Measurements from ENCODE around the gene NINL. TPM values are rescaled to one million over a fixed set of nuclear protein-coding genes. Genes with fewer than 3 reads are reported as not detected.
A peak's percentile ranks its signal among the peaks of the same experiment; 100 is the strongest.
"Not testable (repeated sequence)": the region's sequence is repeated elsewhere in the genome, so short reads cannot be mapped to it uniquely, and the experiment has no call there.

The NINL gene
- total RNA-seq, 4 donors from 2014 or later = 4.0 to 16.5 (median 7.9) TPM

GRCh38 chr20:25586877-25587276, 1.5 kb upstream of the NINL start:
- TF ChIP-seq POLR2A (IDR thresholded peaks at IDR 0.05) = no peak
- DNase-seq = no peak
- H3K4me1 ChIP-seq = no peaks in the 10 kb centered on the region
- no peaks in the 10 kb centered on the region for H3K36me3 ChIP-seq
- H3K9me3 ChIP-seq = no peaks in the 10 kb centered on the region
- H3K27me3 ChIP-seq = no peaks in the 10 kb centered on the region
- H3K4me3 ChIP-seq = no peak overlapping the region
- no peak overlapping the region for H3K27ac ChIP-seq

DNA sequence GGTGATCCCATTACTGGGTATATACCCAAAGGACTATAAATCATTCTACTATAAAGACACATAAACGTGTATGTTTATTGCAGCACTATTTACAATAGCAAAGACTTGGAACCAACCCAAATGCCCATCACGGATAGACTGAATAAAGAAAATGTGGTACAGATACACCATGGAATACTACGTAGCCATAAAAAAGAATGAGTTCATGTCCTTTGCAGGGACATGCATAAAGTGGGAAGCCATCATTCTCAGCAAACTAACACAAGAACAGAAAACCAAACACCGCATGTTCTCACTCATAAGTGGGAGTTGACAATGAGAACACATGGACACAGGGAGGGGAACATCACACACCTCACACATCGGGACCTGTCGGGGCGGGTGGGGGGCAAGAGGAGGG, 1.7 kb downstream of the NINL start:
- not testable (repeated sequence) for H3K9me3 ChIP-seq, H3K4me3 ChIP-seq, H3K4me1 ChIP-seq, DNase-seq, H3K27ac ChIP-seq, H3K27me3 ChIP-seq, H3K36me3 ChIP-seq

DNA sequence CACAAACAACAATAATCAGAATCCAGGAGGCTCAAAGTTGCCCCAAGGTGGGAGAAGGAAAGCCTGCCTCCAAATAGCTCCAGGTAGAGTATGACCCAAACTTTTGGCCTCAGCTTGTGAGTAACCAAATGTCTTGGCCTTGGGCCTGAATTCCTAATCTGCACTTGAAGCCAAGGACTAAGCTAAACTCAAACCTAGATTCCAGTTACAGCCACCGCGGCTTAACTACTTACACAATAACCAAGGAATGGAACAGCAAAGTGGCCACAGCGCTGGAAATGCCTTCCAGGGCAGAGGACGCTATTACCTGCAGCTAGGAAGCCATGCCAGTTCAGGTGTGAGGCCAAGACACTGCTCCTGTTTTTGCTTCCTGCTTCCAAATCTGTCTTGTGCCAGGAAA, 4.6 kb downstream of the NINL start:
- TF ChIP-seq, protein P1, sequence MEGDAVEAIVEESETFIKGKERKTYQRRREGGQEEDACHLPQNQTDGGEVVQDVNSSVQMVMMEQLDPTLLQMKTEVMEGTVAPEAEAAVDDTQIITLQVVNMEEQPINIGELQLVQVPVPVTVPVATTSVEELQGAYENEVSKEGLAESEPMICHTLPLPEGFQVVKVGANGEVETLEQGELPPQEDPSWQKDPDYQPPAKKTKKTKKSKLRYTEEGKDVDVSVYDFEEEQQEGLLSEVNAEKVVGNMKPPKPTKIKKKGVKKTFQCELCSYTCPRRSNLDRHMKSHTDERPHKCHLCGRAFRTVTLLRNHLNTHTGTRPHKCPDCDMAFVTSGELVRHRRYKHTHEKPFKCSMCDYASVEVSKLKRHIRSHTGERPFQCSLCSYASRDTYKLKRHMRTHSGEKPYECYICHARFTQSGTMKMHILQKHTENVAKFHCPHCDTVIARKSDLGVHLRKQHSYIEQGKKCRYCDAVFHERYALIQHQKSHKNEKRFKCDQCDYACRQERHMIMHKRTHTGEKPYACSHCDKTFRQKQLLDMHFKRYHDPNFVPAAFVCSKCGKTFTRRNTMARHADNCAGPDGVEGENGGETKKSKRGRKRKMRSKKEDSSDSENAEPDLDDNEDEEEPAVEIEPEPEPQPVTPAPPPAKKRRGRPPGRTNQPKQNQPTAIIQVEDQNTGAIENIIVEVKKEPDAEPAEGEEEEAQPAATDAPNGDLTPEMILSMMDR (IDR thresholded peaks at IDR 0.05) = no peak
- TF ChIP-seq POLR2A (IDR thresholded peaks at IDR 0.05) = no peak
- no peak overlapping the region for H3K27ac ChIP-seq
- DNase-seq = no peak

DNA sequence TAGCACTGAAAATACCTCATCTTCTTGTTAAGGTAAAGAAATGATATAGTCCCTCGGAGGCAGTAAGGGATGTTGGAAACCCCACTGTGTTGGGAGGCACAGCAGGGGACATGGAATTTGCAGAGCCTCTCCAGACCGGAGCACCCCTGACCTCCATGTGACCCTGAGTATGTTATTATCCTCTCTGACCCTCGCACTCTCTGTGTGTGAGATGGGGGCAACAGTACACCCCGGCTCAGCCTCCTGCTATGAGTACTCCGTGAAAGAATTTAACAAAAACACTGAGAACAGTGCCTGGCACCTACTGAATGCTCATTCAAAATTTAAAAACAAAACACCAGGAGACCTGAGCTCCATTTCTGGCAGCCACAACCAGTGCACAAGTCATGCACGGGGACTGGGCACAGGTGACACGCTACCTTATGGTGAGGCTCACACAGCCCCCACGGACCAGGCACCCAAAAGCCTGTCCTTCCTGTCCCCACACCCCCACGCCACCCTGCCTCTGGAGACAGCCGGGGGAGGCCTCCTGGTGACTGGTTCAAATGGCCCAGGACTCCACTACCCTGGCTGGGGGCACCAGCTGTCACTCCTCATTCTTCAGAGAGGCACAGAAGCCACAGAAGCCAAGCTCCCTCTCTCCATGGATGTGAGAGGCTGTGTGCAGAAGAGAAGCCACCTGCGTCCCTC, 6.1 kb downstream of the NINL start:
- Histone ChIP-seq H3K9me3 (no peaks in the 10 kb centered on the region), H3K36me3 (no peaks in the 10 kb centered on the region), H3K27ac (no peak overlapping the region), H3K4me3 (no peak overlapping the region), H3K4me1 (no peaks in the 10 kb centered on the region), H3K27me3 (no peaks in the 10 kb centered on the region)
- TF ChIP-seq POLR2A (IDR thresholded peaks at IDR 0.05) = no peak
- TF ChIP-seq, protein P1 (IDR thresholded peaks at IDR 0.05) = no peak
- DNase-seq = no peak

More for the DNA sequence above, 4.6 kb downstream of the NINL start:
- Histone ChIP-seq H3K36me3 (no peaks in the 10 kb centered on the region), H3K9me3 (no peaks in the 10 kb centered on the region), H3K27me3 (no peaks in the 10 kb centered on the region), H3K4me1 (no peaks in the 10 kb centered on the region), H3K4me3 (no peak overlapping the region)

- TF ChIP-seq POLR2A (IDR thresholded peaks at IDR 0.05) = no peak
- TF ChIP-seq, protein P1 (IDR thresholded peaks at IDR 0.05) = no peak
- Histone ChIP-seq H3K4me1 (no peaks in the 10 kb centered on the region), H3K9me3 (no peaks in the 10 kb centered on the region), H3K36me3 (no peaks in the 10 kb centered on the region), H3K27ac (no peak overlapping the region), H3K4me3 (no peak overlapping the region), H3K27me3 (no peaks in the 10 kb centered on the region)
- no peak for DNase-seq
These were observed 8.4 kb downstream of the NINL start for GRCh38 chr20:25576783-25577530.

DNA sequence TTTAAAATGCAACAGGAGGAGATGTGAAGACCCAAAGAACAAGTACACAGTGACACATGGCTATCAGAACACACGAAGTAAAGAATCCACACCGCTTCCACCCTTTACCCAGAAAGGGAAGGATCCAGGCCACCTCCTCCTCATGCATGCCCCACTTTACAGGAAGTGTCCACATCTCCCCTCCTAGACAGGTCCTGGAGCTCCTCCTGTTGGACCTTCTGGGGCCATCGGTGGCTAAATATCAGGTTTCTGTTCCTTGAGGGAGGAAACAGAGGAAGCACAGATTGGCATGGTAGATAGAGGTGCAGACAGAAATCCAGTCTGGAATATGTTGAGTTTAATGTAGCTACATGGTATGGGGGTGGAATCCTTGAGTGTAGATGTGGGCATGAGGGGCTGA, 10.9 kb downstream of the NINL start:
- Histone ChIP-seq H3K4me1 (no peaks in the 10 kb centered on the region), H3K27ac (no peak overlapping the region), H3K4me3 (no peak overlapping the region), H3K9me3 (no peaks in the 10 kb centered on the region), H3K27me3 (no peaks in the 10 kb centered on the region), H3K36me3 (no peaks in the 10 kb centered on the region)
- DNase-seq = no peak
- TF ChIP-seq, protein P1 (IDR thresholded peaks at IDR 0.05) = peak in 1 of 6 experiments; percentile 7
- no peak for TF ChIP-seq POLR2A (IDR thresholded peaks at IDR 0.05)

Measured in Peyer's patch (tissue), 4 donors.